ENCODE measurements around the gene FCHSD2.
"Not testable (repeated sequence)": the region's sequence is repeated elsewhere in the genome, so short reads cannot be mapped to it uniquely, and the experiment has no call there.

Gene FCHSD2

GRCh38 chr11:72918851-72919250 is 223.3 kb downstream of the FCHSD2 start:
- Histone ChIP-seq H3K27me3 (no peaks in the 10 kb centered on the region), H3K4me1 (no peaks in the 10 kb centered on the region; the same call in 1 of the 2 replicates), H3K36me3 (no peaks in the 10 kb centered on the region), H3K9me3 (no peaks in the 10 kb centered on the region), H3K4me3 (ENCODE audit: low read depth, low read length) (no peak overlapping the region)
- DNase-seq, result no peak
- no peak for TF ChIP-seq CTCF (IDR thresholded peaks at IDR 0.05; ENCODE audit: low read depth, low read length)

- H3K27me3 ChIP-seq, result no peaks in the 10 kb centered on the region
- H3K36me3 ChIP-seq, result no peaks in the 10 kb centered on the region
- H3K4me1 ChIP-seq, result no peaks in the 10 kb centered on the region
- DNase-seq, result no peak
- H3K9me3 ChIP-seq, result peaks cover 2% of the 10 kb centered on the region; the same call in 1 of the 2 replicates
- no peak overlapping the region for H3K4me3 ChIP-seq (ENCODE audit: low read depth, low read length)
- no peak for TF ChIP-seq CTCF (IDR thresholded peaks at IDR 0.05; ENCODE audit: low read depth, low read length)
These were observed 229.9 kb downstream of the FCHSD2 start for GRCh38 chr11:72912253-72912652.

- H3K9me3 ChIP-seq; H3K36me3 ChIP-seq; H3K4me3 ChIP-seq (ENCODE audit: low read depth, low read length); DNase-seq; H3K27me3 ChIP-seq; H3K4me1 ChIP-seq: not testable (repeated sequence)
These were observed 232.3 kb downstream of the FCHSD2 start for GRCh38 chr11:72909558-72910388.

GRCh38 chr11:72908032-72908676 is 234.0 kb downstream of the FCHSD2 start:
- no peaks in the 10 kb centered on the region for H3K36me3 ChIP-seq
- H3K4me3 ChIP-seq (ENCODE audit: low read depth, low read length), result no peak overlapping the region
- no peak for TF ChIP-seq CTCF (IDR thresholded peaks at IDR 0.05; ENCODE audit: low read depth, low read length)
- no peak for DNase-seq
- H3K9me3 ChIP-seq, result peaks cover 2% of the 10 kb centered on the region; the same call in 1 of the 2 replicates
- H3K4me1 ChIP-seq, result no peaks in the 10 kb centered on the region
- no peaks in the 10 kb centered on the region for H3K27me3 ChIP-seq

- Histone ChIP-seq H3K36me3 (no peaks in the 10 kb centered on the region), H3K4me3 (ENCODE audit: low read depth, low read length) (no peak overlapping the region), H3K27me3 (no peaks in the 10 kb centered on the region), H3K9me3 (no peaks in the 10 kb centered on the region), H3K4me1 (no peaks in the 10 kb centered on the region)
- no peak for DNase-seq
- TF ChIP-seq CTCF (IDR thresholded peaks at IDR 0.05; ENCODE audit: low read depth, low read length), result no peak
These were observed 238.1 kb downstream of the FCHSD2 start for GRCh38 chr11:72904016-72904415.

GRCh38 chr11:72901374-72901773 is 240.7 kb downstream of the FCHSD2 start:
- Histone ChIP-seq H3K36me3 (no peaks in the 10 kb centered on the region), H3K9me3 (no peaks in the 10 kb centered on the region), H3K4me3 (ENCODE audit: low read depth, low read length) (no peak overlapping the region), H3K27me3 (no peaks in the 10 kb centered on the region), H3K4me1 (no peaks in the 10 kb centered on the region)
- no peak for DNase-seq
- TF ChIP-seq CTCF (IDR thresholded peaks at IDR 0.05; ENCODE audit: low read depth, low read length), result no peak
